GM12874 (cell line): ENCODE results near the gene RANGRF.

Source experiments
- CTCF ChIP-seq: IDR thresholded peaks from 2 replicates; pipeline ENCODE4 v1.5.1; 2011; ENCODE audit warnings: low read depth, mild to moderate bottlenecking, control low read depth, low read length, moderate library complexity; ENCODE audit not compliant: insufficient read depth

RANGRF gene

GRCh38 chr17:8254881-8255280 is 33.6 kb upstream of the RANGRF start:
- TF ChIP-seq CTCF: no peak

GRCh38 chr17:8255499-8255898 is 33.0 kb upstream of the RANGRF start:
- TF ChIP-seq CTCF: no peak

GRCh38 chr17:8256291-8256690 is 32.2 kb upstream of the RANGRF start:
- no peak for TF ChIP-seq CTCF

GRCh38 chr17:8256691-8257090 is 31.8 kb upstream of the RANGRF start:
- TF ChIP-seq CTCF: no peak

- TF ChIP-seq CTCF: no peak
These were observed 30.7 kb upstream of the RANGRF start for GRCh38 chr17:8257801-8258200.

GRCh38 chr17:8264320-8264719 is 24.1 kb upstream of the RANGRF start:
- TF ChIP-seq CTCF: no peak

GRCh38 chr17:8264836-8265542 is 23.5 kb upstream of the RANGRF start:
- no peak for TF ChIP-seq CTCF
